Measurements from ENCODE around the gene ATP2B2. TPM values are rescaled to one million over a fixed set of nuclear protein-coding genes. Genes with fewer than 3 reads are reported as not detected.

ATP2B2 gene
- total and polyA plus RNA-seq, 9 of the 15 experiments (the other 6 are each of a cell fraction or from before 2014, with no cell fraction given): 0.06 TPM; not detected in 8

DNA sequence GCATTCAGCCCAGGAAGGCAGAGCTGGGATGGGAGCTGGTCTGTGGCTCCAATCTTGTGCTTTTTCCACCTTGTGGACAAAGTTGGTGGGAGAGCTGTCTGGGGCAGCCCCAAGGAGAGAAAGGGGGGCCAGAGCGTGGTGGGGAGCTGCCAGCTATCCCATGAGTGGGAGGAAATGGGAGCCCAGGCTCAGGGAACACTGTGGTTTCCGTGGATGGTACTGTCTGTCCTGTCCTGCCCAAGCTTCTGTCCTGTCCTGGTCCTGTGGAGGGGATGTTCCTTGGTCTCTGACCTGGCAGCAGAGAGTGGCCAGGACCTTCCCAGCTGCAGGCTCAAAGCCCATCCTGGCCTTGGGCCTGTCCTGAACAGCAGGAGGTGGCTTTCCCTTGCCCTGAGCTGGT lies 111.9 kb downstream of the ATP2B2 start (continued):
- TF ChIP-seq, protein P1, sequence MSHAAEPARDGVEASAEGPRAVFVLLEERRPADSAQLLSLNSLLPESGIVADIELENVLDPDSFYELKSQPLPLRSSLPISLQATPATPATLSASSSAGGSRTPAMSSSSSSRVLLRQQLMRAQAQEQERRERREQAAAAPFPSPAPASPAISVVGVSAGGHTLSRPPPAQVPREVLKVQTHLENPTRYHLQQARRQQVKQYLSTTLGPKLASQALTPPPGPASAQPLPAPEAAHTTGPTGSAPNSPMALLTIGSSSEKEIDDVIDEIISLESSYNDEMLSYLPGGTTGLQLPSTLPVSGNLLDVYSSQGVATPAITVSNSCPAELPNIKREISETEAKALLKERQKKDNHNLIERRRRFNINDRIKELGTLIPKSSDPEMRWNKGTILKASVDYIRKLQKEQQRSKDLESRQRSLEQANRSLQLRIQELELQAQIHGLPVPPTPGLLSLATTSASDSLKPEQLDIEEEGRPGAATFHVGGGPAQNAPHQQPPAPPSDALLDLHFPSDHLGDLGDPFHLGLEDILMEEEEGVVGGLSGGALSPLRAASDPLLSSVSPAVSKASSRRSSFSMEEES (CRISPR knock-in tag; IDR thresholded peaks at IDR 0.05): no peak
- TF ChIP-seq KAT2B (IDR thresholded peaks at IDR 0.05; ENCODE audit: low read depth, low read length) (no peak), PCBP1 (IDR thresholded peaks at IDR 0.05; ENCODE audit: low read depth, low read length, poor library complexity, severe bottlenecking) (no peak), SIN3A (IDR thresholded peaks at IDR 0.05; ENCODE audit: borderline replicate concordance in 2 of 2, control insufficient read depth in 1 of 2, low read depth in 2 of 2, low read length in 2 of 2) (no peak)

DNA sequence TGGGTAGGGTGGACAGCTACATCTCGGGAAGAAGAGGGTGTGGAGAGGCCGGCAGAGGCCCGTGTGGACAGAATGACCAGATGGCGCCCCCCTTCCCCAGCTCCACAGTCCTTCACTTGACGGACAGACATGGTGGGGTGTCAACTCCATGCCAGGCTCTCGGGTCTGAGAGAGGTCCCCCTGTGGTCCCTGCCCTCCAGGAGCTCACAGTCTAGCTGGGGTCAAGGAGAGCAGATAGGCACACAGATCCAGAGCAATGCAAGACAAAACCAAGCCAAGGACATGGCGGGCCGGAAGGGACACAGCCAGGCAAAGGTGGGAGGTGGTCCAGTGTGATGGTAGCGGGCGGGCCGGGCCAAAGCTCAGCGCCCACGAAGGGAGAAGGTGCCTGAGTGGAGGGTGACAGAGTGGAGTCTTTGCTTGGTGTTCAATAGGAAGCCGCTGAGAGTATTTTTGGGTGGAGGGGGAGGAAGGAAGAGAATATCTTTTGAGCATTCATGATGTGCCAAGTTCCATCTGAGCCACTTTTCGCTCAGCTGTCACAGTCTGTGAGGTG lies 112.4 kb downstream of the ATP2B2 start:
- H2AFZ ChIP-seq (ENCODE audit: low read depth, low read length): no peak overlapping the region
- no peaks in the 10 kb centered on the region; a peak in 1 of 5 replicates for H3K4me1 ChIP-seq (replicated peaks in 1 of 2; ENCODE audit: control insufficient read depth in 2 of 2, insufficient read depth in 2 of 2, low read length in 2 of 2)
- DNase-seq (ENCODE audit: extremely low read depth in 1 of 4, low spot score in 3 of 4) (no peak), ATAC-seq (no peak), FAIRE-seq (no peak)
- no peak overlapping the region for H3K27ac ChIP-seq (ENCODE audit: extremely low read depth, low read depth, low read length)
- ChIA-PET POLR2A (interaction anchor here (0.7 to 1.7 kb wide), 4 partner anchors 11 to 46 kb away, joined by 3 to 4 read pairs (median 4); no protein-coding TSS in a partner anchor), CTCF (ENCODE audit: low intra/inter-chr PET ratio) (no interaction called here)
- no peaks in the 10 kb centered on the region for H3K36me3 ChIP-seq (ENCODE audit: control insufficient read depth, insufficient read depth, low read length)
- no peaks in the 10 kb centered on the region for H3K9me1 ChIP-seq (ENCODE audit: control insufficient read depth, insufficient read depth, low read length)
- peaks cover 5 to 76% of the 10 kb centered on the region in 2 experiments; a peak in 3 of 5 replicates for H3K27me3 ChIP-seq (ENCODE audit: control insufficient read depth in 2 of 2, insufficient read depth in 2 of 2, low read length in 2 of 2)
- in situ Hi-C loops (cut with MboI): no loop called here
- H3K79me2 ChIP-seq (ENCODE audit: control insufficient read depth, insufficient read depth, low read length): no peaks in the 10 kb centered on the region
- WGBS (ENCODE audit: insufficient coverage, low coverage, missing lambda C conversion rate): 1% methylated on average over 15 of the region's 15 CpGs
- no peak overlapping the region for H3K9ac ChIP-seq (ENCODE audit: insufficient read depth in 1 of 2, low read depth in 2 of 2, low read length in 2 of 2)
- intact Hi-C loops (cut with micrococcal nuclease): no loop called here
- no peaks in the 10 kb centered on the region for H3K9me3 ChIP-seq (replicated peaks; ENCODE audit: control insufficient read depth, insufficient read depth, low read depth, low read length)
- no peak overlapping the region for H3K4me2 ChIP-seq (ENCODE audit: insufficient read depth, low read length)
- no peak overlapping the region for H3K4me3 ChIP-seq
- peaks cover 13% of the 10 kb centered on the region; the same call in 1 of the 2 replicates for H4K20me1 ChIP-seq (replicated peaks; ENCODE audit: control insufficient read depth, insufficient read depth, low read length)
- BruUV-seq (replicated peaks): no TSS peak
- TF ChIP-seq ZNF311 (CRISPR knock-in tag; IDR thresholded peaks at IDR 0.05): no peak
- TF ChIP-seq SMAD4 (CRISPR knock-in tag; conservative IDR thresholded peaks at IDR 0.05): no peak
- TF ChIP-seq TBP (optimal IDR thresholded peaks at IDR 0.05; ENCODE audit: low read depth, low read length): no peak
- TF ChIP-seq MECOM (CRISPR knock-in tag; IDR thresholded peaks at IDR 0.05): no peak
- no peak for TF ChIP-seq SMAD1 (IDR thresholded peaks at IDR 0.05; ENCODE audit: low read depth, low read length, partially characterized antibody)
- TF ChIP-seq, protein P2, sequence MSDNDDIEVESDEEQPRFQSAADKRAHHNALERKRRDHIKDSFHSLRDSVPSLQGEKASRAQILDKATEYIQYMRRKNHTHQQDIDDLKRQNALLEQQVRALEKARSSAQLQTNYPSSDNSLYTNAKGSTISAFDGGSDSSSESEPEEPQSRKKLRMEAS (CRISPR knock-in tag; IDR thresholded peaks at IDR 0.05): no peak
- TF ChIP-seq COPS2 (conservative IDR thresholded peaks at IDR 0.05): no peak
- no peak for TF ChIP-seq GABPA (tag; conservative IDR thresholded peaks at IDR 0.05; ENCODE audit: low read depth)
- TF ChIP-seq ZEB2 (IDR thresholded peaks at IDR 0.05): no peak
- no peak for TF ChIP-seq KAT7 (CRISPR knock-in tag; IDR thresholded peaks at IDR 0.05; ENCODE audit: borderline replicate concordance)
- TF ChIP-seq, protein P3, sequence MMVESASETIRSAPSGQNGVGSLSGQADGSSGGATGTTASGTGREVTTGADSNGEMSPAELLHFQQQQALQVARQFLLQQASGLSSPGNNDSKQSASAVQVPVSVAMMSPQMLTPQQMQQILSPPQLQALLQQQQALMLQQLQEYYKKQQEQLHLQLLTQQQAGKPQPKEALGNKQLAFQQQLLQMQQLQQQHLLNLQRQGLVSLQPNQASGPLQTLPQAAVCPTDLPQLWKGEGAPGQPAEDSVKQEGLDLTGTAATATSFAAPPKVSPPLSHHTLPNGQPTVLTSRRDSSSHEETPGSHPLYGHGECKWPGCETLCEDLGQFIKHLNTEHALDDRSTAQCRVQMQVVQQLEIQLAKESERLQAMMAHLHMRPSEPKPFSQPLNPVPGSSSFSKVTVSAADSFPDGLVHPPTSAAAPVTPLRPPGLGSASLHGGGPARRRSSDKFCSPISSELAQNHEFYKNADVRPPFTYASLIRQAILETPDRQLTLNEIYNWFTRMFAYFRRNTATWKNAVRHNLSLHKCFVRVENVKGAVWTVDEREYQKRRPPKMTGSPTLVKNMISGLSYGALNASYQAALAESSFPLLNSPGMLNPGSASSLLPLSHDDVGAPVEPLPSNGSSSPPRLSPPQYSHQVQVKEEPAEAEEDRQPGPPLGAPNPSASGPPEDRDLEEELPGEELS (CRISPR knock-in tag; IDR thresholded peaks at IDR 0.05; ENCODE audit: borderline replicate concordance): no peak
- no peak for TF ChIP-seq KLF1 (tag; IDR thresholded peaks at IDR 0.05)
- no peak for TF ChIP-seq ZNF224 (CRISPR knock-in tag; IDR thresholded peaks at IDR 0.05)
- TF ChIP-seq CC2D1A (IDR thresholded peaks at IDR 0.05): no peak
